Measurements from ENCODE around the gene IL25.
"Not testable (repeated sequence)": the region's sequence is repeated elsewhere in the genome, so short reads cannot be mapped to it uniquely, and the experiment has no call there.

IL25 gene

DNA sequence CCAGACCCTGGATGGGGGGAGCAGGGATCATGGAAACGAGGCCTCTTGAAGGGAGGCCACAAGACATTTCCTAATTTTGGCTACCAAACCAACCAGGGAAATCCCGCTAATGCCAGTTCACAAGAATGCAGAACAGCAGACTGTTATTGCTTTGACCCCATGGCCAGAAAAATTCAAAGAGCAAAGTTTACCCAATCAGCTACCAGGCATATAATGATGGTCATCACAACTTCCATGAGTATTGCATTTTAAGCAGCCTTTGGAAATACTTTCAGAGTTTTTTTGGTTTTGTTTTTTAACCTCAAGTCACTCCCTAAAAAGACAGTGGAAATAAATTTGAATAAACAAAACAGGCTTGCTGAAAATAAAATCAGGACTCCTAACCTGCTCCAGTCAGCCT is at the start of gene IL25:
IL25 (plus strand) TSS at position 301 of the 400 bp plus-strand sequence.
- DNase-seq (ENCODE audit: low read depth) = no peak

GRCh38 chr14:23323838-23324454 is 48.7 kb upstream of the IL25 start:
- DNase-seq (ENCODE audit: low read depth) = no peak

DNA sequence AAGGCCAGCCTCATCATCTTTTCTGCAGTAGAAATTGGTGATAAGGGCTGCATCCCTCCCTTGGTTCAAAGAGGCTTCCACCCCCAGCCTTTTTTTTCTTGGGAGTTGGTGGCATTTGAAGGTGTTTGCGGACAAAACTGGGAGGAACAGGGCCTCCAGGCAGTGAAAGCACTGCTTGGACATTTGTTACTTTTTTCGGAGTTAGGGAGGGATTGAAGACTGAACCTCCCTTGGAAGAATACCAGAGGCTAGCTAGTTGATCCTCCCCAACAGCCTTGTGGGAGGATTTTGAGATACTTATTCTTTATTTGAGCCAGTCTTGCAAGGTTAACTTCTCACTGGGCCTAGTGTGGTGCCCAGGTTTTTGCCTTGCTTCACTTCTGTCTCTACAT is 48.2 kb upstream of the IL25 start:
- no peak for DNase-seq (ENCODE audit: low read depth)

DNA sequence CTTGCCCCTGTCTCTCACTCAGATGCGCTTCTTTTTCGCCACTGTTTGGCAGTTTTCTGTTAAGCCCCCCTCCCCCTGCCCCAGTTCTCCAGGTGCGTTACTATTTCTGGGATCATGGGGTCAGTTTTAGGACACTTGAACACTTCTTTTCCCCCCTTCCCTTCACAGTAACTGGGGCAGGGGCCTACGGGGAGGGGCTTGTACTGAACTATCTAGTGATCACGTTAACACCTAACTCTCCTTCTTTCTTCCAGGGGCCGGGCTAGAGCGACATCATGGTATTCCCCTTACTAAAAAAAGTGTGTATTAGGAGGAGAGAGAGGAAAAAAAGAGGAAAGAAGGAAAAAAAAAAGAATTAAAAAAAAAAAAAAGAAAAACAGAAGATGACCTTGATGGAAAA is 47.6 kb upstream of the IL25 start:
- DNase-seq (ENCODE audit: low read depth) = no peak

DNA sequence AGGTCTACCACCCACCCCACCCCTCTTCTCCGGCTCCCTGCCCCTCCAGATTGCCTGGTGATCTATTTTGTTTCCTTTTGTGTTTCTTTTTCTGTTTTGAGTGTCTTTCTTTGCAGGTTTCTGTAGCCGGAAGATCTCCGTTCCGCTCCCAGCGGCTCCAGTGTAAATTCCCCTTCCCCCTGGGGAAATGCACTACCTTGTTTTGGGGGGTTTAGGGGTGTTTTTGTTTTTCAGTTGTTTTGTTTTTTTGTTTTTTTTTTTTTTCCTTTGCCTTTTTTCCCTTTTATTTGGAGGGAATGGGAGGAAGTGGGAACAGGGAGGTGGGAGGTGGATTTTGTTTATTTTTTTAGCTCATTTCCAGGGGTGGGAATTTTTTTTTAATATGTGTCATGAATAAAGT is 46.9 kb upstream of the IL25 start:
- not testable (repeated sequence) for DNase-seq (ENCODE audit: low read depth)

GRCh38 chr14:23326491-23327332 is 45.9 kb upstream of the IL25 start:
- no peak for DNase-seq (ENCODE audit: low read depth)

DNA sequence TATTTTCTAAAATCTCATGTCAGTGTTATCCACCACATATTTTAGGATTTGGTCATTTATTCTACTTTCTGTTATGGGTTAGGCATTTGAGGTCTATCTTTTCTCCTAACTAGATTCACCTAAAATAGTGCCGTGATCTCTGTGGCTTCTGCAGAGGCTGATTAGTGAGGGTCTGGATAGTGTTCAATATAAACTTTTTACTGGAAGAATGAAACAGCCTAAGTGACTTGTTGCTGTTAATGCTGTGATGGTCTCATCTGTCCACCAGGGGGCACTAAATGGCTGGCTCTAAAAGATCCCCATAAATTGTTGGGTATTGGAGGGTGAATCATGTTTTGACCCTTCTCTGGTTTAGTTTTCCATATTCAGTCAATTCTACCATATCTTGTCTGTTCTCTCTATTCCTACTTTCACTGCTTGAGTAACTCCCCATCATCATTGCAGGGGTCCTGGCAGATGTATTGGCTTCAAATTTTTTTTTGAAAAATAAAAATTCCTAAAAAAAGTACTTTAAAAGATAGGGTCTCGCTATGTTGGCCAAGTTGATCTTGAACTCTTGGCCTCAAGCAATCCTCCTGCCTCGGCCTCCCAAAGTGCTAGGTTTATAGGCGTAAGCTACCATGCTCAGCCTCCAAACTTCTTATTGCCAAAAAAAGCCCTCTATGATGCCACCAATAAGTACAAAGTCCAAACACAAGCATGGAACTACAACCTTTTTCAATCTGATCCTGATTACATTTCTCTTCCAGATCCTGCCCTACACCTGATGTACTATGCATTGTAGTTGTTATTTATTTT is 44.5 kb upstream of the IL25 start:
- DNase-seq (ENCODE audit: low read depth) = peak; percentile 78

DNA sequence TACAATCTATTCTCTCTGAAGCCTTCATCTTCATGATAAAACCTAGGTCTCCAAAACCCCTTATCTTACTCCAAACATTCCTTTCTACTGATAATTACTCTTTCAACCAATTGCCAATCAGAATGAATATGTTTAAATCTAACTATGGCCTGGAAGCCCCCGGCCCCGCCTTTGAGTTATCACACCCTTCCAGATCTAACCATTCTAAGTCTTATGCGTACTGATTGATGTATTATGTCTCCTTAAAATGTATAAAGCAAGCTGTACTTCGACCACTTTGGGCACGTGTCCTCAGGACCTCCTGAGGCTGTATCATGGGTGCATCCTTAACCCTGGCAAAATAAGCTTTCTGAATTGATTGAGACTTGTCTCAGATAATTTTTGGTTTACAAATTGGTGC is 37.0 kb upstream of the IL25 start:
- DNase-seq (ENCODE audit: low read depth) = no peak

GRCh38 chr14:23339506-23340268 is 32.9 kb upstream of the IL25 start:
- no peak for DNase-seq (ENCODE audit: low read depth)

DNA sequence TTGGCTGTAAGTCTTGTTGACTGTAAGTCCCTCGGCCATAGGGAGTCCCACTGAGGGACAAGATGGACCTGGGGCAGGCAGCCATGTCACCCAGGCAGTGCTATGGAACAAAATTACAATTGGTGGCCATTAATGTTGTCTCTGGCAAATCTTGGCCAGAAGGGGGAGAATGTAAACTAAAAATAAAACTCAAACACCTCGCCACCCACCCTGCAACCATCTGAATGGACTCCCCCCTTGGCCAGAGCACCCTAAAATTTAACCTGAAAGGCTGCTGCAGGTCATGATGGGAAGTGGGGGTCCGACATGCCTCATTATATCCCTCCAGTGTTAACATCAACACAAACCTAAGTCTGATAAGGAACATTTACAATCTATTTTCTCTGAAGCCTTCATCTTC is 28.1 kb upstream of the IL25 start:
- no peak for DNase-seq (ENCODE audit: low read depth)

GRCh38 chr14:23345987-23346692 is 26.5 kb upstream of the IL25 start:
- DNase-seq (ENCODE audit: low read depth) = no peak

GRCh38 chr14:23346693-23347405 is 25.8 kb upstream of the IL25 start:
- no peak for DNase-seq (ENCODE audit: low read depth)

DNA sequence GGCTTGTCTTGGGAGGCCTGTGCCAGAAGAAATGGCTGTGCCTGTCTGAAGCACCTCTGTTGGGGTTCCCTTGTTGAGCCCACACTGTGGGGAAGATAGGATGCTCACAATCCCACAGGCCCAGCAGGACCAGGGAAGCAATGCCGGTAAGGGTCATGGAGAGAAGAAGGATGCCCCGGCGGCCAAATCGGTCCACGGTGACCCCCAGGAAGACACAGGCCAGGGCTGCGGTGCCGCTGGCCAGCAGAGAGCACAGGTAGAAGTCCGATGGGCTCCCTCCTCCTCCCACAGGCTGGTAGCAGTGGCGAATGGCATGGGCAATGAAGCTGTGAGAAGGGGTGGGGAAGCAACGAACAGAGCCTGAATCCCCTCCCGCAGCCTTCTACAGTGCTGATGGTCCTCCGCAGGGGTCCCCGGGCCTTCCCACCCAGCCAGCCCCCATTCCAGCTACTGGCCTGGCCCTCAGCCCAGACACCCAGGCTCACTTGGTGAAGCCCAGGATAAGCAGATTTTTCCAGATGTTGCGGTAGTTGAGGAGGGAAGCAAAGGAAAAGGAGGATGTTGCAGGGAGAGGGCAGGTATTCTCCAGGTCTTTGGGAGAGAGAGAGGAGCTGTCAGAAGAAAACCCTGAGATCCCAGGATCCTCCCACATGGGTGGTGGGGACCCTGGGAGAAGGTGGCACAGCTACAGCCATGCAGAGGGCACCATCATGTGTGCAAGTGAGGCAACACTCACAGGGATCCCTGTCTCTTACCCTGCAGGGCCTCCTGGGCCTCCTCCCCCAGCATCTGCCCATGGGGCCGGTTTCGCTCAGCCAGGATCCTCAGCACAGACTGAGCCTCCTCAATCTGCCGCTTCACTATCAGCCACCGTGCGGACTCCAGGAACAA is 25.0 kb upstream of the IL25 start:
- DNase-seq (ENCODE audit: low read depth) = no peak

- no peak for DNase-seq (ENCODE audit: low read depth)
These were observed 24.3 kb upstream of the IL25 start for GRCh38 chr14:23348297-23348655.

DNA sequence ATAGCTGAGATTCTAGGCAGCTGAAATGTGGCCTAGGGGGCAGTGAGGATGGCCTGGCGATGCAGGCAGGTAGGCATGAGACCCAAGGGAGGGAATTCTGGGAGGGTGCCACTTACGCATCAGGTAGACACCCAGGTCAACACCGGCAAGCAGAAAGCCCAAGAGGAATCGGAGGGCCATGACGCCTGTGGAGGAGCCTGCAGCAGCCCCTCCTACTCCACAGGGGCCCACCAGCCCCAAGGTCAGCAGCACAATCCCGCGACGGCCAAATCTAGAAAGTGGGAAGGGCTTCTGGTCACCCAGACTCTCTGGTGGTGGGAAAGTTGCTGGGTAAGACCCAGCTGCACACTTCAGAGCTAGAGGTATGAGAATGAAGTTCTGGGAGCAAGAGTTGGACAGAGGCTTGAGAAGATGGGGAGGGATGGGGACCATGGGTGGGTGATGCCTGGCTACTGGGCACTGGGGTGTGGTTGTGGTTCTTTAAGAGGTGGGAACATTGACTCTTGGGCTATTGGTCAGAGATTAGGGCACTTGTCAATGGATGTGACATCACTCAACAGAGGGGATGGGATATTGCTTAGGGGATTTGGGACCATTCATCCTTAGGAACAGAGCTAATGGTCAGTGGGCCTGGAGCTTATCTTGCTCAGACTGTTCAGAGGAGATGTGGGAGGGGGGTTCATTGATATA is 23.3 kb upstream of the IL25 start:
- no peak for DNase-seq (ENCODE audit: low read depth)

DNA sequence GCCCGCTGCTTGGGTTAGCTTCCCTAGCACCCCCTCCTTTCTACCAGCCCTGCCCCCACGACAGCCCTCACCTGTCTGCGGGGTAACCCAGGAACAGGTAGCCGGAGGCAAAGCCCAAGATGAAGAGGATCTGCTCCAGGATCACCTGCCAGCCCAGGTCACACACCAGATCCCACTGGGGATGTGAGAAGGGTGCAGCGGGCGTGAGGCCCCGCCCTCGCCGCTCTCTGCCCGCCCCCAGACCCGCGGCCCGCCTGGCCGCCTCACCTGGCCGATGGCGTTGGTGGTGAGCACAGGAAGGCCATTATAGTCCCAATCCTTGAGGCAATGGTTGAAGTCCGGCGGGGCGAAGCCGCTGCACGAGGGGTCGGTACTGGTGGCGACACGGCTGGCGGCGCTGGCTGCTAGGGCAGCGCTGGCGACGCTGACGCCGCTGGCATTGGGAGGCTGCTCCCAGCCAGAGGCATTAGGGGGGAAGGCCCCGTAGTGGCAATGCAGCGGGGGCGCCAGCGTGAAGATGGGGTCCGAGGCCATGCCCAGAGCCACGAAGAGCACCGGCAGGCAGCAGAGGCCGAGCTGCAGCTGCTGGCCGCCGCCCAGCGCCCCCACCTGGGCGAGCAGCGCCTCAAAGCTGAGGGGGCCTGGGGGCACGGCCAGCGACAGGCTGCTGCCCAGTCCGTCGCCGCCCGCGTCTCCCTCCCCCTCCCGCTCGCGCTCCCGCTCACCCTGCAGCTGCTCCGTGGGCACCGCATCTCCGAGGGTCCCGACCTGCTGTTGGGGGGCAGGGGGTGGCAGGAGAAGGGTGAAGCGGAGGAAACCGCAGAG is 20.7 kb upstream of the IL25 start:
- DNase-seq (ENCODE audit: low read depth) = no peak

DNA sequence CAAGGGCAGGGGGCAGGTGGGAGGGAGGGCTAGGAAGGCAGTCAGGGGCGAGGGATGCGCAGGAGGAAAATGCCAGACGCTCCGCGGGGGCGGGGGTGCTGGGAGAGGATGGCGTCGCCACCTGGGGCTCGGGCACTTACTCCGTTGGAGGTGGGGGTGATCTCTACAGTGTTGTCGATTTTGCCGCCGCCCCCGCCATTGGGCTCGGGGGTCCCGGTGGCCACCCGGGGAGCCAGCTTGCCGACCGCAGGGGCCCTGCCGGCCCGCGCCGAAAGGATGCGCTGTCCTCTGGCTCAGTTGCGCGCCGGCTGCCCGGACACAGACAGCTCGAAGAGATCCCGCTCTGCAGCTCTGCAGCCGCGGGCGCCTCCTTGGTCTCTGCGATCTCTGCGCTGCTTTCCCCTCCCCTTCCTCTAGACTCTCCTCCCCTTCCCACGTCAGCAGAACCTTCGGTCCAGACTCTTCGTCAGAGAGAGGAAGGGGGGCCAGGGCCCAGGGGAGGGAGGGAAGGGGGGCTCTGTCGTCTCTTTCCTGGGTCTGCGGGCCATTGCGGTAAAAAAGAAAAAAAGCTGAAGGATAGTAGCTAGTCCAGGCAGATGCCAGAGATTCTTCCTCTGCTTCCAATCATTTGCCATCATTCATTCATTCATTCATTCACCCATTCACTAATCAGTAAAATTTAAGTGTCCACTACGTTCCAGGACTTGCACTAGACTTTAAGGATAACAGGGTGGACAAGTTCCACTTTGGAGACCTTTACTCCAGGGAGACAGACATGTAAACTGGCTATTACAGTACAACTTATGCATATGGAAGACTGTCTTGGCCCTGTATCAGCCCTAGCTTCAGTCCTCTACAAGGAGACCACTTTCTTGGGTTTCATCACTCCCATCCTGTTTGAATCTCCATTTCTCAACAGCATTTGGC is 19.8 kb upstream of the IL25 start, which contains the start of gene SLC22A17:
SLC22A17 (minus strand) TSS at position 382 of the 927 bp plus-strand sequence.
- peak; percentile 80 for DNase-seq (ENCODE audit: low read depth)
